NCI-H524 (cell line): ENCODE results near the gene HSD17B1.

Source experiments
- DNase-seq, 2 experiments: peaks; one replicate each; lab custom pipeline; 2025; lab: John Stamatoyannopoulos, UW

Gene HSD17B1

DNA sequence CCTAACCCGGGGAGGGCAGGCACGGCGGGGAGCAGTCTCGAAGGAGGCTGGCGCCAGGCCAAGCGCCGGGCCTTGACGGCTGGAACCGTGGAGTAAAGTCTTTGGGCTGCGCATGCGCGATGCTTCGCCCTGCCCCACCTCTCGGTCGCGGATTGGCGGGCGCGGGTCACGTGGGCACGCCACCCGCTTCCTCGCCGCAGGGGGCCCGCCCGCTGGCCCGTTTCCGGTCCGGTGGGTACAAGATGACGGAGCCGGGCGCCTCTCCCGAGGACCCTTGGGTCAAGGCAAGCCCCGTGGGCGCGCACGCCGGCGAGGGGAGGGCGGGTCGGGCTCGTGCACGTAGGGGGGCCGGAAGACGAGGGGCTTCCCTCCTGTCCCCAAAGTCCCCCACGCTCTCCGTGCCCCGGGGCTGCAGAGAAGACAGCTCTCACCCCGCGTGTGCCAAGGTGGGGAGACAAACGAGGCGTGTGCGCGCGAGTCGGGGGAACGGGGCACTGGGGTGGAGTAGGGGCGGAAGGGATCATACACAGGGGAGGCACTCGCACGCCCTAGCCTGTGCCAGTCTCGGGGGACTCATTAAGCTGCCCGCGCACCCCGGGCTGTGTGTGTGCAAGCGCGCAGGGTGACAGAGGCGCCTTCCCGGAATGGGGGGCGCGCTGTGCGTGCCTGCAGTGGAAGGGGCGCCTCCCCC, 14.3 kb downstream of the HSD17B1 start, which contains the start of gene MLX:
TSS of gene MLX (plus strand) at position 218 of the 691 bp plus-strand sequence. CDS start at position 243, 25 bp downstream.
- DNase-seq, result peak; percentile 92 to 96

DNA sequence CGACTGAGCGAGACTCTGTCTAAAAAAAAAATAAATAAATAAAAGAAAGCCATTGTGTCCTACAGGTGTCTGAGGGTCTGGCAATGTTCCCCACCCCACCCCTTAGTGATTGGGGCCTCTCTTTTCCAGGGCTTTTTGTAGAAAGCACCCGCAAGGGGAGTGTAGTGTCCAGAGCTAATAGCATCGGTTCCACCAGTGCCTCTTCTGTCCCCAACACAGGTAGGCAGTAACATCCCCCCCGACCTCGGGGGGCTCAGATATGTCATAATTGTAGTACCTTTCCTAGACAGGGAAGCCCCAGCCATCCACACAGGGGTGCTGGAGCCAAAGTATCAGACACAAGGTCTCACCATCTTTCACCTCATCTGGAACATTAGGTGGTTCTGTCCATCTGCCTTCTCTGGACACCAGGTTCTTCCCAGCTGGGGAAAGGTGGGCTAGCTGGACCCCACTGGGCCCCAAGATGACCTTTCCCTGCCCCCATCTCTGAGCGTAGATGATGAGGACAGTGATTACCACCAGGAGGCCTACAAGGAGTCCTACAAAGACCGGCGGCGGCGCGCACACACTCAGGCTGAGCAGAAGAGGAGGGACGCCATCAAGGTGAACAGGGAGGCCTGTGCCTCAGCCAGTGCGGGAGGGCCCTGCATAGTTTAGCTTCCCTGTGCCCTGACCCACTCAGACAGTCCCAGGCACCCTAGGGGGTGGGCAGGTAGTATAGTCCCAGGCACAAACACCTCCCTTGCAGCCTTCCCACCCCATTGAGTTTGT, 15.8 kb downstream of the HSD17B1 start:
- no peak for DNase-seq

DNA sequence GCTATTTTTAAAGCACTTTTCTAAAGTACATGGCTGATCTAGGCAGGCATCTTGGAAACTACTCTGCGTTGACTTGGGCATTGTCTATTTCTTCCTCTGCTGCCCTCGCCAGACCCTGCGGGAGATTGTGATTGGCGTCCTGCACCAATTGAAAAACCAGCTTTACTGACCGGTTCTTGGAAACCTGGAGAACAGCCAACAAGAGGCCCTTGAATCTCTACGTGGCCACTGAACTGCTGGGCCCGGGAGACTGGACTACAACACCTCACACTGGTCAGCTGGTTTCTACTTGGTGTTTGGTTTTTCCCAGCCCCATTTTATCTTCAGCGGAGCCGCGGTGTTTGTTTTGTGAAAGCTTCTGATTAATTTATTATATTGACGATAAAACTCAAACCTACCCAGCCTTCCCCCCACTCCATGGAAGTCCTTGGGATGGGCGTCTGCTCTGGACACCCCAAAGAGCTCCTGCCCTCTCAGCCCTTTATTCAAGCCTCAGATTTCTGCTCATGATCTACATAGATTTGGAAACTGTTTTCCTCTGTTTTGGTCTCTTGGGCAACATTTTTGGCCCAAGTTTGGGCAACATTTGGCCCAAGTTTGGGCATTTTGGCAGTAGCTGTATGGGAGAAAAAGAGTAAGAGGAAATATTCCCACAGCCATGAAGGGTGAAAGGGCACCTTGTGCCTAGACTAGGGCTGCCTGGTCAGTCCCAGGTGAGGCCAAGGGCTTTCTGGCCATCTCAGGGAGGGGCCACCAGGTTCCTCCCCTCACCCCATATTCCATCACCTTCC, 18.9 kb downstream of the HSD17B1 start:
- DNase-seq, result no peak

DNA sequence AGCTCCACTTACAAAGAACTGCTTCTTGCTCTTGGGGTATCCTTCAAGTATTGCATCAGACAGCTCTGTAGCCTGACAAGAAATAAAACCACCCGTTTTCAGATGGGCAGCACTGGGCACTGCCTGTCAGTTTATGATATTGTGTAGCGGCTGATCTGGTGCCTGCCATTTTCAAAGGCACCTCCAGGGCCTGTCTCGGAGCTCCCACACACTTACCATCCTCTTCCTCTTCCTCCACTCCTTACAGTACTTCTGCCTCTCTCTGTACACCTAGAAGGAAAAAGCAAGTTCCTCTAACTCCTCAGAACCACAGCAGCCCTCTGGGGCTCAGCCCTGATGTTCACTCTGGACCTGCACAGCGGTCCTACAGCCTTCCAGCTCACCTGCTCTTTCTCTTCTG, 20.4 kb downstream of the HSD17B1 start:
- no peak for DNase-seq

DNA sequence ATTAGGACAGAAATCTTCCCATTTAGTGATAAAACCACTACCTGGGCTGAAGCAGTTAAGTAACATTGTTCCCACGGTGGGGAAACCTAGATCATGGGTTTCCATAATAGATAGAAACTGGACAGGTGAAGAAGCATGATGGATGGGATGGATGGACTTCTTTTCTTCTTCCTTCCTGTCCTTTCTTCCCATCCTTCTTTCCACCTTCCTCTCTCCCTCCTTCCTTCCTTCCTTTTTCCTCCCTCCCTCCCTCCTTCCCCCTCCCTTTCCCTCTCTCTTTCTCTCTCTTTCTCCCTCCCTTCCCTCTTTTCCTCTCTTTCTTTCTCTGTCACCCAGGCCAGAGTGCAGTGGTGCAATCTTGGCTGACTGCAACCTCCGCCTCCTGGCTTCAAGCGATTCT, 21.7 kb downstream of the HSD17B1 start:
- DNase-seq, result no peak

DNA sequence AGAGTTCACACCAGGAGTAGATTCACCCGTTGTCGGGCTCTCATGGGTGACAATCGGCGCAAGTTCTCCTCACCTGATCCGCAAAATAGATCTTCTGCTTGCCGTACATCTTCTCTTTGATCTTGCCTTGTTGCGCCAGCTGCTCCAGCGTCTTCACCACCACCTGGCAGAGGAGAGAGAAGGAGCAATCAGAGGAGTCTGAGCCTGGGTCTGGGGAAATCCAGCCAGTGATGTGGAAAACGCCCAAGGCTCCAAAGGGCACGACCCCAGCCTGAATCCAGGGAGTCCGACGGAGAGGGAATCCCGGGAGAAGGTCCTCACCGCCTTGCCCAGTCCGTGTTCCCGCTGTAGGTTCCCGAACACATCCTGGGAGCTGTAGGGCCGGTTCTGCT, 24.4 kb downstream of the HSD17B1 start:
- peak; percentile 19 to 45 for DNase-seq

DNA sequence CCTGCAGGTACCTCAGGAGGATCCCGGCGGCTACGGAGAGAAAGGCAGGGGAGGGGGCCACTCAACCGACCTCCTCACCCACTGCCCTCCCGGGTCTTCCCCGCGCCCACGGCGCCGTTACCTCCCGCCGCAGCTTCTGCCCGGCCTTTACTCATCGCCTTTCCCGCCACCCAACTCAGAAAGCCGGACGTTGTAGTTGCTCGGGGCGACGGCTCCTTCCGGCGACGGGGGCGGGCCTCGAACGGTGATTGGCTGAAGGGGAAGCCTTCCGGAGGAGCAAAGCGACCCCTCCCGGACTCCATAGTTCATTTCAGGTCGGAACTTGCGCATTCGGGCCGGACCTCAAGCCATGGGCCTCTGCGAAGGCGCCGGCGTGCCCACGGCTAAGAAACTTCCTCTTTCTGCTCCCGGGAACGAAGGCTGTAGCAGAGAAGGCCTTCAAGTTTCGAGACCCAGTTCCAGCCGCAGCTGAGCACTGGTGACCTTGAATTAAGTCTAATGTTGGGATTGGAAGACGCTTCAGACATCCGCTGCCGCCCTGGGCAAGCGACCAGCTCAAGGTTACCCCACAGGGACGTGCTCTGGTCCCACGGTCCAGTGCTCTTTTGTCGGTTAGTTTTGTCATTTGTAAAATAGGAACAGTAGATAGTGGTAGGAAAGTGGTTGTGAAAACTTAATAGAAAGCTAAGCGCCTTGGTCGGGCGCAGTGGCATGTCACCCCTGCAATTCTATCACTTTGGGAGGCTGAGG, 25.0 kb downstream of the HSD17B1 start, which contains the start of gene PSMC3IP:
TSS of gene PSMC3IP (minus strand) at position 198 of the 750 bp plus-strand sequence. CDS start at position 155, 43 bp downstream.
- peak; percentile 88 to 94 for DNase-seq

DNA sequence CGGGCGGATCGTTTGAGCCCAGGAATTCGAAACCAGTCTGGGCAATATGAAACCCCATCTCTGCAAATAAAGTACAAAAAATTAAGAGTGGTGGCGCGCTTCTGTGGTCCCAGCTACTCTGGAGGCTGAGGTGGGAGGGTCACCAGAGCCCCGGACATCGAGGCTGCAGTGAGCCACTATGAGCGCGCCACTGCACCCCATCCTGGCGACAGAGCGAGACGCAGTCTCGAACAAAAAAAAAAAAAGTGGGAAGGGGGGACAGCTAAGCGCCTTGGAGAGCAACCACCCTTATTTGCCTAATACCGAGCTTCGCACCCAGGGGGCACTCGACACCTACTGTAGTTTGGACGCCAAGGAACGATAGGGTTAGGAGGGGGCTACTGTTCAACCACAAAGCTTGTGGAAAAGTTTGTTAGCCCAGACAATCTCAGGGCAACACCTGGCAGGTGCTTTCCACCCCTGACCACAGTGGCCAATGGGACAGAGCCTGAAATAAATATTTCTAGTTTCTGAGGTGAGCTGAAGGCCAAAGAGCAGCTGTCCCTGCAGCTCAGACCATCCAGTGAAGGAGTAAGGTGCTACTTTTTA, 25.7 kb downstream of the HSD17B1 start:
- peak; percentile 76 to 92 for DNase-seq

DNA sequence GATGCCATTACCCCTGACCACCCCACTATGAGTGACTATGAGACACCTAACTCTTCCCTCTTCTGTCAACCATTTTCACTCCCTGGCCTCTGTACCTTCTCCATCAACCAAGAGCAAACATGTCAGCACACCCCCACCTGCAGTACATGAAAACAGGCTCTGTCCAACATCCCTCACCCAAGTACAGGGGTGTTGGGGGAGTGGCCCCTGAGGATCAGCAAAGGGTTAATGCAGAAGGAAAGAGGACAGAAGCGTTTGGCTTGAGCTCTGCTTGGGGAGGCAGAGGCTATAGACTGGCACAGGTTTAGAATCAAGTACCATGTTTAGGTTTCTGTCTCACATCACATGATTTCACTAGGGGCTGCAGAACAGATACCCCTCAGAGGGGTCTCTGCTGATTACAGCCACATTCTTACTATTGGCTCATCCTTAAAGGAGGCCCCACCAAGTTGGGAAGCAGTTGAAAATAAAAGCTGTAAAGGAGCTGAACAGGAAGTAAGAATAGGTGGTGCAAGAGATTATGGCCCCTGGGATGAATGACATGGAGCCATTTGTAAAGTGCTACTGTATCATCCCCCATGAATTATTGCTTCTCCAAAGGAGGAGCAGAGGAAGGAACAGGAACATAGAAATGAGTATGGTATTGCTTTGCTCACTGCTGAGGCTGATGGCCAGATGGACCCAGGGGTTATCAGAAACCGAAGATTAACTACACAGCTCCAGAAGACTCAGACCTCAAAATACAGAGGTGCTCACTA, 27.2 kb downstream of the HSD17B1 start:
- DNase-seq, result no peak

DNA sequence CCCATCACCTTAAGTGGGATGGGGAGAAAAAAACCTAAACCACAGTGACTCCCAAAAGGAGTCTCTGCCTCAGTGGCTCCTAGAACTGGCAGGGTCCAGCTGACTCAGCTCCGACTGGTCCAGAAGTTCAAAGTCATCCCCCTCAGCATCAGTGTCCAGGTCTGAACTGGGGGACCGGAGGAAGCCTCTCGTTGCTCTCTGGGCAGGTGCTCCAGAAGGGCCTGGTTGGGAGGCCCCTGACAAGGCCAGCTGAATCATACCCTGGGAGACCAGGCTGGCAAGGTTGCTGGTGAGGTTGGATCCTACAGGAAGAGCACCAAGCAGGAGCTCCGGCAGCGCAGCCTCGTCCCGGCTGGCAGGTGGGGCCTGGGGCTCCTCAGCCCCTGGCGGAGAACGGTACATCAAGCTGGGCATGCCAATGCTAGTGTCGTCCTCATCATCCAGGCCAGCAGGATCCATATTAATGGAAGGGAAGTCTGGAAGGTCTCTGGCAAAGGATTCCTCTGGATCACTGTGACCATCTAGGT, 29.1 kb downstream of the HSD17B1 start:
- DNase-seq, result no peak

DNA sequence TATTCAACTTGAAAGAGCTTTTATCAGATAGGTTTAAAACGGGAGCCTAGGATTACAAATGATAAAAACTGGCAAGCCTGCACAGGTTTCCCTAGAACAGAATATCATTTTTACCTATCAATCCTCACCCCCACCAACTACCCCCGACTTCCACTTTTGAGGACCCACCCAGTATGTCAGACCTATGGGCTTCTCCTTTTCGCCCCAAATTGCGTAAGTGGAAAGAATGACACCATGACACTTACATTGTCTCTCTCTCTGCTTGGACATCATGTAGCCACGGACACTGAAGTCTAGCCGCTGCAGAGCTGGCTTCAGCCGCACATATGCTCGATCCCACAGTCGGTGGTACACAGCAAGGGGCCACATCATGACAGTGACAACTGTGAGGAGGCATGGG, 32.2 kb downstream of the HSD17B1 start:
- no peak for DNase-seq

DNA sequence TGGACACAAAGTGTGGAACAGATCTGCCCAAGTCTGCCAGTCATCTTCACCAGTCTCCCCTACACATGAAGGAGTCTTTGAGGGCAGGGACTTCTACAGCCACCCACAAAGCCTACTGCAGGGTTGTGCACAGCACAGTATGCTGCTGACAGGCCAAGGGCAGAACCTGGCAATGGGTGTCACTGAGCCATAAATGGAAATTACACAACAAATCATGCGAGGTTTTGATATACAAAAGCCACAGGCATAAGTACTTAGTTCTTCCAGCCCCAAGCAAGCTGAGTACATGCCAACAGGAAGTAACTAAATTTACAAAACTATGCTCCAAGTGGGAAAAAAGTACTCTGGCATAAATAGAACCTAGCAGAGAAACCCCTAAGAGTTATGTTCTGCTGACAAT, 32.6 kb downstream of the HSD17B1 start:
- no peak for DNase-seq

DNA sequence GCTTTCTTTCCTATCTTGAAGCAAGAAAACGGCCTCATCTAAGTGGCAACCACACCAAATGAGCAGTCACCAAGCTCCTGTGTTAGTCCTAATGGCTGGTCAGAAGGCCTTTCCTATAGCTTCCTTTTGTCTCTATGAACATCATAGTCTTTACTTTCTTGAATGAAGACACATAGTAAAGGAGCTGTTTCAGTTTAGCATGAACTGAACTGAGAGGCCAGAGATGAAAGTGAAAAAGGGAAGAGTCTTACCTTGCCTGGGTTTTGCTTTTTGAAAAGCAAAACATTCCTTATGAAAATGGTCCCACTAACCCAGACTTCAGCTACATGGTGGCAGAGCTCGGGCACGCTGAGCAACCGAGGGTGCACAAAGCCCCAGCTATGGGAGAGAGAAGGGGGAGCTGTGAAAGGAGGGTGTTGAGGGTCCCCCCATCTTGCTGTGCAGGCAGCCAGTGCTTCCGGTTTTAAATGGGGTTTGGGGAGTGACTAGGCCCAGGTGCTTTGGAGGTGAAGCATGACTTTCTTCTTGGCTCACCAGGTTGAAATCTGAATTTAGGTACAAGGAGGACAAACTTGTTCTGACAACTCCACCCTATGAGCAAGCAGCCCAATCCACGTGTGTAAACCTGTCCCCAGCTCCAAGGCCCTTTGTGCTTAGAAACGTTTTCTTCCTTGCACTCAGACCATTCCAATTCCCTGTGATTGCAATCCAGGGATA, 33.9 kb downstream of the HSD17B1 start:
- DNase-seq, result no peak

DNA sequence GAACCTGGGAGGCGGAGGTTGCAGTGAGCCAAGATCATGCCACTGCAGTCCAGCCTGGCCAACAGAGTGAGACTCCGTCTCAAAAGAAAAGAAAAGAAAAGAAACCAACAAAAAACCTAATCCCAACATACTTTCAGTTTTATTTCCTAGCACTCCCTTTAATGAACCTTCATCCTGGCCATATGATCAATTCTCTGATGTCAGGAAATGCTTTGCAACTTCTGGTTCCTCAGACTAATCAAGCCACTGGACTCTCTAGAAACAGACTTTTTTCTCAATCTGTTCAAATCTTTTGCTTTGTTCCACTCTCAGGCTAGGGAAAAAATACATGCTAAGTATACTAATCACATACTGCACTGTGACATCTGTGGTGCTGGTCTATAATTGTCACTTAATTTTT, 38.2 kb downstream of the HSD17B1 start:
- DNase-seq, result no peak

DNA sequence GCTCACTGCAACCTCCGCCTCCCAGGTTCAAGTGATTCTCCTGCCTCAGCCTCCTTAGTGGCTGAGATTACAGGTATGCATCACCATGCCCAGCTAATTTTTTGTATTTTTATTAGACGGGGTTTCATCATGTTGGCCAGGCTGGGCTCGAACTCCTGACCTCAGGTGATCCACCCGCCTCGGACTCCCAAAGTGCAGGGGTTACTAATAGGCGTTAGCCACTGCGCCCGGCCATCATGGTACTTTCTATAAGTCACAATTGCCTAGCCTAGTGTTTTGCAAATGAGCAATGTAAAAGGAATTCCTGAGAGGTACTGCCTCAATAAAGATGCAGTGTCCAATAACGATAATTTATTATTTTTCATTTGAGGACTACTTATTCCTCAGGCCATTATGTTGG, 38.7 kb downstream of the HSD17B1 start:
- DNase-seq, result no peak

DNA sequence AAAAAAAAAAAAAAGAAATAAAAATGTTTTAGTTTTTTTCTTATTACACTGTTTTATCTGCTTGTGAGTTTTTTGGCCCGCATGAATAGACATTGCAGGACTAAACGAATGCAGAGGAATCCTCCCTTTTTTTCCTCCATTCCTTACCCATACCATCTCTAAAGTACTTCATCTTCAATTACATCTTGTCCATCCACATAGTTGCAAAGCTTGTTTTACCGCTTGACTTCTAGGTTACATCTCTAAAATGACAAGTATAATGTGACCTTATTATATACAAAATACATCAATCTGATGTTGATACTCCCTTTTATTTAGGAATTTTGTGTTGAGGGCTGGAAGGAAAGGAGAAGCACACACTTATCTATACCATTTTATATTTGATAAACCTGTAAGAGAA, 43.7 kb downstream of the HSD17B1 start:
- DNase-seq, result no peak

DNA sequence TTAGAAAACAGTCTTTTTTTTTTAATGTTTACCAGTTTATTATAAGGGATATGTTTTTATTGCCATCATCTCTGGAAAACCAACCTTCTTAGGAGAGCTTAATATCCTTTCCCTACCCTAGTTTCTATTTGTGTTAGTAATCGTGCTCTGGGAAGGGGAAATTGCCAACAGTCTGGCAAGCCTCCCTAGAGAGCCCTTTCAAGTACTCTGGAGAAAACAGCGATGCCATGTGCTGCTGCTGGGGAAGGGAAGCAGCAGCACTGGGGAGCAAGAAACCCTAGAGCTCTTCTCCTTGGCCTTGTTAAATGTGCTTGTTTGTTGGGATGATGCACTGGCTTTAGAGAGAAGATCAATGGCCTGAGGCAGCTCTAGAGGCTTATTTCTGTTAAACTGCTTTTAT, 46.2 kb downstream of the HSD17B1 start:
- DNase-seq, result peak; percentile 49 to 84

DNA sequence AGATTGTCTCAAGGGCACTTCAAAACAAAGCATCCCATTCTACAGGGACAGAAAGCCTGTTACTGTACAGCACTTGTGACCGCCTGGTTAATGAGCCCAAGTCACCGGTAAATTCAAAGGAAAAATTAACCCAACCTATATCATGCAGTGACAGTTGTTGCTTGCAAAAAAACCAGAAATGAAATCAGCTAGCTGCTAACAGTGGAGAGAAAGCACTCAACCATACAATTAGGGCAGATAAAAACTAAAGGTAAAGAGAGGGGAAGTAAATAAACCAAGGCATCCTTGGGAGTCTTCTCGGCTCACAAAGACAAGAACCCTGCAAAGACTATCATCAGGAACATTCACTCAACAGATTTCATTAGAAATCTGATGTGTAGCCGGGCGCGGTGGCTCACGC, 50.6 kb downstream of the HSD17B1 start:
- DNase-seq, result peak; percentile 19 to 54
